ENCODE results near the gene SLC6A3. TPM values are rescaled to one million over a fixed set of nuclear protein-coding genes. Genes with fewer than 3 reads are reported as not detected.

The SLC6A3 gene
- total RNA-seq, 2 donors from 2014 or later = 0.18 TPM; not detected in 1

DNA sequence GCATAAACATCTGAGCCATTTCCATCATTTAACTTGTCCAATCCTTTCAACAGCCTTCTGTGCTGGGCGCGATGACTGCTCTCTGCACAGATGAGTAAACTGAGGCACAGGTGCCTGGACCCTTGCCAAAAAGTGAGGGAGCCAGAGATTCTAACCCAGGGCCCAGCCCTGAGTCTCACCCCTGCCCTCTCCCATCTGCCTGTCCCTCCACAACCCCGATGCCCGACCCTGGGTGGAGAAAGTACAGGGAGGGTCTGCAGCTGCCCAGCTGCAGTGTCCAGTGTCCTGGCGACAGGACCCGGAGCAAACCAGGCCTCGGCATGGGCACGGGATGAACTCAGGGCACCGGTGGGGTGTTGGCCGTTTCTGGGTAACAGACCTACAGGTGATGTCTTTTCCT lies 60.7 kb downstream of the SLC6A3 start:
- Histone ChIP-seq H3K27ac (ENCODE audit: low read depth, low read length) (no peak overlapping the region), H3K4me3 (ENCODE audit: low read length) (no peak overlapping the region), H3K9me3 (ENCODE audit: control insufficient read depth, low read length) (peaks cover 5% of the 10 kb centered on the region), H3K4me1 (ENCODE audit: control insufficient read depth, insufficient read depth, low read length) (no peaks in the 10 kb centered on the region), H3K27me3 (ENCODE audit: control insufficient read depth, insufficient read depth, low read length, poor library complexity, severe bottlenecking) (peaks cover 75% of the 10 kb centered on the region), H3K9ac (ENCODE audit: extremely low read depth, low read length, poor library complexity, severe bottlenecking) (no peak overlapping the region), H3K36me3 (ENCODE audit: control insufficient read depth, insufficient read depth, low read length) (no peaks in the 10 kb centered on the region)
- TF ChIP-seq, protein P1, sequence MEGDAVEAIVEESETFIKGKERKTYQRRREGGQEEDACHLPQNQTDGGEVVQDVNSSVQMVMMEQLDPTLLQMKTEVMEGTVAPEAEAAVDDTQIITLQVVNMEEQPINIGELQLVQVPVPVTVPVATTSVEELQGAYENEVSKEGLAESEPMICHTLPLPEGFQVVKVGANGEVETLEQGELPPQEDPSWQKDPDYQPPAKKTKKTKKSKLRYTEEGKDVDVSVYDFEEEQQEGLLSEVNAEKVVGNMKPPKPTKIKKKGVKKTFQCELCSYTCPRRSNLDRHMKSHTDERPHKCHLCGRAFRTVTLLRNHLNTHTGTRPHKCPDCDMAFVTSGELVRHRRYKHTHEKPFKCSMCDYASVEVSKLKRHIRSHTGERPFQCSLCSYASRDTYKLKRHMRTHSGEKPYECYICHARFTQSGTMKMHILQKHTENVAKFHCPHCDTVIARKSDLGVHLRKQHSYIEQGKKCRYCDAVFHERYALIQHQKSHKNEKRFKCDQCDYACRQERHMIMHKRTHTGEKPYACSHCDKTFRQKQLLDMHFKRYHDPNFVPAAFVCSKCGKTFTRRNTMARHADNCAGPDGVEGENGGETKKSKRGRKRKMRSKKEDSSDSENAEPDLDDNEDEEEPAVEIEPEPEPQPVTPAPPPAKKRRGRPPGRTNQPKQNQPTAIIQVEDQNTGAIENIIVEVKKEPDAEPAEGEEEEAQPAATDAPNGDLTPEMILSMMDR (conservative IDR thresholded peaks at IDR 0.05) = no peak
- Mint-ChIP-seq H3K27me3 (ENCODE audit: insufficient read depth) (peaks cover 84% of the 10 kb centered on the region), H3K4me3 (no peak overlapping the region), H3K27ac (no peak overlapping the region), H3K9me3 (peaks cover 6% of the 10 kb centered on the region), H3K4me1 (peaks cover 4% of the 10 kb centered on the region), H3K36me3 (ENCODE audit: low read depth) (no peaks in the 10 kb centered on the region)
- DNase-seq = no peak
- WGBS, 2 experiments (ENCODE audit: insufficient coverage in 1 of 2, insufficient read length in 1 of 2) = 90 to 91% methylated on average over 3 to 10 of the region's 10 CpGs

DNA sequence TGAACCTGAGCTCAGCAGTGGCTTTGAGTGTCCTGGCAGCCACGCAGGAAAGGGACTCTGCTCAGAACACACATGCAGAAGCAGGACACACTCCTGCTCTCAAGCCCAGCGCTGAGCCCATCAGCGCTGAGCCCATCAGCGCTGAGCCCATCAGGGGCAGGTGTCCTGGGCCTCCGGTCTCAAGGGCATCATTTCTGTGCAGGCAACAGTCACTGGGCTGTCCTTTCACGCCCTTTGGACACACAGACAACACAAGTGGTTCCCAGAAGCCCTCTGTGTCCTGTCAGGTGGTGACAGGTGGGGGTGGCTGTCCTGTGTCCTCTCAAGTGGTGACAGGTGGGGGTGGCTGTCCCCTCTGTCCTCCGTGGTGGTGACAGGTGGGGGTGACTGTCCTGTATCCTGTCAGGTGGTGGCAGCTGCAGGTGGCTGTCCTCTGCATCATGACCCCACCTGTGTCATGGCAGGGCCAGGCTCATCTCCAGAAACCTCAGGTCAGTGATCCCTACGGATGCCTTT lies 61.3 kb downstream of the SLC6A3 start:
- peaks cover 69% of the 10 kb centered on the region for H3K27me3 ChIP-seq (ENCODE audit: control insufficient read depth, insufficient read depth, low read length, poor library complexity, severe bottlenecking)
- 80 to 94% methylated on average over 5 to 8 of the region's 8 CpGs for WGBS, 2 experiments (ENCODE audit: insufficient coverage in 1 of 2, insufficient read length in 1 of 2)
- no peaks in the 10 kb centered on the region for H3K36me3 Mint-ChIP-seq (ENCODE audit: low read depth)

DNA sequence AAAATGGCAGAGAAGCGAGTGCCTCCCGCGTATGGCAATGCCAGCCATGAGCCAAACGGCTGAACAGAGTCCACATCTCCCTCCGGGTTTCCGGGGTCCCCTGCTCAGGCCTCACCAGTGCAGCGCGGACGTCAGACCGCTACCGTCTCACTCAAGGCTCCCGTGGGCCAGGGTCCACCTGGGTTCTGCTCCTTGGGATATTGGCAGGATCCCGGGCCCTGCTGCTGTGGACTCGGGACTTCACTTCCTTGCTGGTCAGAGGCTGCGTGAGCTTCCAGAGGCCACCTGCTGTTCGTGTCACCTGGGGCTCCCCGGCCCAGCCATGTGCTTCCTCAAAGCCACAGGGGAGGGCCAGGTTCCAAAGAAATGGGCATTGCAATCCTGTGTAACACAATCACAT lies 61.9 kb downstream of the SLC6A3 start:
- Histone ChIP-seq H3K36me3 (ENCODE audit: control insufficient read depth, insufficient read depth, low read length) (no peaks in the 10 kb centered on the region), H3K9me3 (ENCODE audit: control insufficient read depth, low read length) (peaks cover 7% of the 10 kb centered on the region), H3K4me1 (ENCODE audit: control insufficient read depth, insufficient read depth, low read length) (no peaks in the 10 kb centered on the region), H3K27ac (ENCODE audit: low read depth, low read length) (no peak overlapping the region), H3K4me3 (ENCODE audit: low read length) (no peak overlapping the region), H3K27me3 (ENCODE audit: control insufficient read depth, insufficient read depth, low read length, poor library complexity, severe bottlenecking) (peaks cover 63% of the 10 kb centered on the region), H3K9ac (ENCODE audit: extremely low read depth, low read length, poor library complexity, severe bottlenecking) (no peak overlapping the region)
- Mint-ChIP-seq H3K27me3 (ENCODE audit: insufficient read depth) (peaks cover 79% of the 10 kb centered on the region), H3K9me3 (peaks cover 11% of the 10 kb centered on the region), H3K36me3 (ENCODE audit: low read depth) (no peaks in the 10 kb centered on the region), H3K27ac (no peak overlapping the region), H3K4me1 (peaks cover 4% of the 10 kb centered on the region), H3K4me3 (no peak overlapping the region)
- 86 to 94% methylated on average over 12 to 17 of the region's 17 CpGs for WGBS, 2 experiments (ENCODE audit: insufficient coverage in 1 of 2, insufficient read length in 1 of 2)
- no peak for DNase-seq
- TF ChIP-seq, protein P1 (conservative IDR thresholded peaks at IDR 0.05) = no peak

More for the DNA sequence above, 61.3 kb downstream of the SLC6A3 start:
- Histone ChIP-seq H3K4me3 (ENCODE audit: low read length) (no peak overlapping the region), H3K9me3 (ENCODE audit: control insufficient read depth, low read length) (peaks cover 7% of the 10 kb centered on the region), H3K9ac (ENCODE audit: extremely low read depth, low read length, poor library complexity, severe bottlenecking) (no peak overlapping the region), H3K36me3 (ENCODE audit: control insufficient read depth, insufficient read depth, low read length) (no peaks in the 10 kb centered on the region), H3K4me1 (ENCODE audit: control insufficient read depth, insufficient read depth, low read length) (no peaks in the 10 kb centered on the region), H3K27ac (ENCODE audit: low read depth, low read length) (no peak overlapping the region)
- TF ChIP-seq, protein P1 (conservative IDR thresholded peaks at IDR 0.05) = no peak
- H3K9me3 Mint-ChIP-seq = peaks cover 10% of the 10 kb centered on the region
- H3K4me1 Mint-ChIP-seq = peaks cover 4% of the 10 kb centered on the region
- no peak for DNase-seq
- H3K27me3 Mint-ChIP-seq (ENCODE audit: insufficient read depth) = peaks cover 82% of the 10 kb centered on the region
- H3K27ac Mint-ChIP-seq = no peak overlapping the region
- H3K4me3 Mint-ChIP-seq = no peak overlapping the region
